ENCODE data around the gene CENPA.
A peak's percentile ranks its signal among the peaks of the same experiment; 100 is the strongest.

Gene CENPA

DNA sequence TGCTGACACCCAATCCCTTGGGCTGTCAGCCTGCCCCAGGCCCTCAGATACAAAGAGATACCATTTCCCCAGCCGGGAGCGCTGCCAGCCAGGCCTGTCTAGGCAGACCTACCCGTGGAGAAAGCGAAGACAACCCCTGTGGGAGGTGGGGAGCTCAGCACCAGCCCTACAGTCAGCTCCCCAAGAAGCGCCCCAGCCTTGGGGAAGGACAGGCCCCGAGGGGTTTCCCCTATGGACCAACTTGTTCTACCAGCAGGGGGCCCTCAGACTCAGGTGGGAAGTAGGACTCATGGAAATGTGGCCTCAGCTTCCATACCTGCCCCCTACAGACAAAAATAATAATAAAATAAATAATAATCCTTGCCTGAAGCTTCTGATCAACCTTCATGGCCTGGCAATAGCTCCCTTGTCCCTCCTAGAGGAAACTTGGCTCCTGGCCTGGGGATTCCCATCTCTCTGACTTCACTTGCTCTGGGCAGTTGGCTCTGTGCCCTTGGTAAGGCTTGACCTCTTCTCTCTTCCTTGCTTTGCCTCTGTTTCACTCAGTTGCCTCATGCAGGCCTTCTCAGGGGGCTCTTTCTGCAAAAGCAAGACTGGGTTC is 14.8 kb upstream of the CENPA start:
- TF ChIP-seq, protein P1, sequence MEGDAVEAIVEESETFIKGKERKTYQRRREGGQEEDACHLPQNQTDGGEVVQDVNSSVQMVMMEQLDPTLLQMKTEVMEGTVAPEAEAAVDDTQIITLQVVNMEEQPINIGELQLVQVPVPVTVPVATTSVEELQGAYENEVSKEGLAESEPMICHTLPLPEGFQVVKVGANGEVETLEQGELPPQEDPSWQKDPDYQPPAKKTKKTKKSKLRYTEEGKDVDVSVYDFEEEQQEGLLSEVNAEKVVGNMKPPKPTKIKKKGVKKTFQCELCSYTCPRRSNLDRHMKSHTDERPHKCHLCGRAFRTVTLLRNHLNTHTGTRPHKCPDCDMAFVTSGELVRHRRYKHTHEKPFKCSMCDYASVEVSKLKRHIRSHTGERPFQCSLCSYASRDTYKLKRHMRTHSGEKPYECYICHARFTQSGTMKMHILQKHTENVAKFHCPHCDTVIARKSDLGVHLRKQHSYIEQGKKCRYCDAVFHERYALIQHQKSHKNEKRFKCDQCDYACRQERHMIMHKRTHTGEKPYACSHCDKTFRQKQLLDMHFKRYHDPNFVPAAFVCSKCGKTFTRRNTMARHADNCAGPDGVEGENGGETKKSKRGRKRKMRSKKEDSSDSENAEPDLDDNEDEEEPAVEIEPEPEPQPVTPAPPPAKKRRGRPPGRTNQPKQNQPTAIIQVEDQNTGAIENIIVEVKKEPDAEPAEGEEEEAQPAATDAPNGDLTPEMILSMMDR (IDR thresholded peaks at IDR 0.05), result peak; percentile 76
- no peak for TF ChIP-seq ZFX (IDR thresholded peaks at IDR 0.05; ENCODE audit: borderline replicate concordance)
- peak overlapping the region; percentile 69 for H3K27ac ChIP-seq

DNA sequence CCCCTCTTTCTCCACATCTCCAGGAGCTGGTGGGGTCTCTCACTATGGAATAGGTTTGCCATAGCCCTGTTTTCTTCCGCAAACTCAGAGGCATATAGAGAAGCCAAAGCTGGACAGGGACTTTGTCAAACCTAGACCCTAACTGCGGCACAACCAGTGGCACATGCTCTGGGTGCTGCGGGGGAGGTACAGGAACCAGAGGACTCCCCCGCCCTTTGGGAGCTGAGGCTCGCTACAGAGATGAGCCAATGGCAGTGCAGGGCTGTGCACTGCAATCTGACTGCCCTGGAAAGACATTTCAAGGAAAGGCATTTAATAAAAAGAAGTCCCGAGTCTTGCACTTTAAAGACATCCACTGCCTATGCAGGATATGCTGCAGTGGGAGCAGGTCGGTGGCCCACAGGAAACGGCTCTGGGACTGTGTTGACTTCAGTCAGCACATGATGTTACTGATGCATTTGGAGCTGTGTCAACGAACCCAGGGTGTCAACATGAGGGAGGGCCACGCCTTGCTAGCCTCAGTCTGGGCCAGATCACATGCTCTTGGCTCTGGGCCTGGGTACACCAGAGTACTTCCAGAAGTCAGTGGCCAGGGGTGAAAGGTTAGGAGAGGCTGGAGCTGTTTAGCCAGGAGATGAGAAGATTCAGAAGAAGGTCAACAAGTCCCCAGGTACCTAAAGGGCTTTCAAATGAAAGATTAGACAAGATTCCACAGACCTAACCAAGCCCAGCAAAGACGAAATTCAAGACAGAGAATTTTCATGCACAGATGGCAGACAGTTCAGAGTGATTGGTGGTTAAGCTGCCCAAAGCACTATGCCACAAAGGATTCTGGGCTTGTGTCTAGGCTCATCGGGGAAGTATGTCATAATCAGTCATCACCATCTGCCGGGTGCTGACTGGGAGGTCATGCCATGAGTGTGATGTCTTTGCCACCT is 13.5 kb upstream of the CENPA start:
- peak overlapping the region; percentile 69 for H3K27ac ChIP-seq
- no peak for TF ChIP-seq ZFX (IDR thresholded peaks at IDR 0.05; ENCODE audit: borderline replicate concordance)
- TF ChIP-seq, protein P1 (IDR thresholded peaks at IDR 0.05), result no peak

DNA sequence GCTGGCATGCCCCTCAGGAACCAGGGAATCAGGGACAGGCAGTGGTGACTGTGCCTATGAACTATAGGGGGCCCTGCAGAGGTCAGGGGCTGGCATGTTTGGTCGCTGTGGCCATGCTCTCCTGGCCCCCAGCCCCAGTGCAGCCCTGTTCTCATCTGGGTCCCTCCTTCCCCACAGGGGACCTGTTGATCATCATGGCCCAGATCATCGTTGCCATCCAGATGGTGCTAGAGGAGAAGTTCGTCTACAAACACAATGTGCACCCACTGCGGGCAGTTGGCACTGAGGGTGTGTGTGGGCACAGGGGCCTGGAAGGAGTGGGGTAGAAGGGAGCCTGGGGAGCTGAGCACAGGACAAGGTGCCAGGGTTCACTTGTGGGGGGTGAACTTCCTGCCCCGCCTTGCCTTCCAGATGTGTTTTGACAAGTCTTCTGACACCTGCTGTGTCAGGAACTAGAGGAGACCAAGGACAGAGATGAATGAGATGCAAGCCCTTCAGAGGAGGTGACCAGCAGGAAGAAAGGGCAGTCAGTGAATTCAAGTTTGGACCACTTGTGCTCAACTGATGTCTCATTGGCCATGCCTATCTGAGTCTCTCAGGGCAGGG is 9.6 kb upstream of the CENPA start:
- H3K27ac ChIP-seq, result no peak overlapping the region
- TF ChIP-seq, protein P1 (IDR thresholded peaks at IDR 0.05), result no peak
- no peak for TF ChIP-seq ZFX (IDR thresholded peaks at IDR 0.05; ENCODE audit: borderline replicate concordance)

DNA sequence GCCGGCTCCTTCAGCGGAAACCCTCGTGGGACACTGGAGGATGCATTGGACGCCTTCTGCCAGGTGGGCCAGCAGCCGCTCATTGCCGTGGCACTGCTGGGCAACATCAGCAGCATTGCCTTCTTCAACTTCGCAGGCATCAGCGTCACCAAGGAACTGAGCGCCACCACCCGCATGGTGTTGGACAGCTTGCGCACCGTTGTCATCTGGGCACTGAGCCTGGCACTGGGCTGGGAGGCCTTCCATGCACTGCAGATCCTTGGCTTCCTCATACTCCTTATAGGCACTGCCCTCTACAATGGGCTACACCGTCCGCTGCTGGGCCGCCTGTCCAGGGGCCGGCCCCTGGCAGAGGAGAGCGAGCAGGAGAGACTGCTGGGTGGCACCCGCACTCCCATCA is 7.8 kb upstream of the CENPA start:
- no peak overlapping the region for H3K27ac ChIP-seq
- TF ChIP-seq, protein P1 (IDR thresholded peaks at IDR 0.05), result no peak
- no peak for TF ChIP-seq ZFX (IDR thresholded peaks at IDR 0.05; ENCODE audit: borderline replicate concordance)

DNA sequence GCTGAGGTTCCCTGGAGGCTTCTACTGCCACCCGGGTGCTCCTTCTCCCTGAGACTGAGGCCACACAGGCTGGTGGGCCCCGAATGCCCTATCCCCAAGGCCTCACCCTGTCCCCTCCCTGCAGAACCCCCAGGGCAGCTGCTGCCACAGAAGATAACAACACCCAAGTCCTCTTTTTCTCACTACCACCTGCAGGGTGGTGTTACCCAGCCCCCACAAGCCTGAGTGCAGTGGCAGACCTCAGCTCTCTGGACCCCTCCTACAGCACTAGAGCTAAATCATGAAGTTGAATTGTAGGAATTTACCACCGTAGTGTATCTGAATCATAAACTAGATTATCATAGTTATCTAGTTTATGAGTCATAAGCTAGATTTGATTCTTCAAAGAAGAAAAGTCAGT is 7.3 kb upstream of the CENPA start:
- TF ChIP-seq ZFX (IDR thresholded peaks at IDR 0.05; ENCODE audit: borderline replicate concordance), result no peak
- TF ChIP-seq, protein P1 (IDR thresholded peaks at IDR 0.05), result no peak
- H3K27ac ChIP-seq, result no peak overlapping the region

DNA sequence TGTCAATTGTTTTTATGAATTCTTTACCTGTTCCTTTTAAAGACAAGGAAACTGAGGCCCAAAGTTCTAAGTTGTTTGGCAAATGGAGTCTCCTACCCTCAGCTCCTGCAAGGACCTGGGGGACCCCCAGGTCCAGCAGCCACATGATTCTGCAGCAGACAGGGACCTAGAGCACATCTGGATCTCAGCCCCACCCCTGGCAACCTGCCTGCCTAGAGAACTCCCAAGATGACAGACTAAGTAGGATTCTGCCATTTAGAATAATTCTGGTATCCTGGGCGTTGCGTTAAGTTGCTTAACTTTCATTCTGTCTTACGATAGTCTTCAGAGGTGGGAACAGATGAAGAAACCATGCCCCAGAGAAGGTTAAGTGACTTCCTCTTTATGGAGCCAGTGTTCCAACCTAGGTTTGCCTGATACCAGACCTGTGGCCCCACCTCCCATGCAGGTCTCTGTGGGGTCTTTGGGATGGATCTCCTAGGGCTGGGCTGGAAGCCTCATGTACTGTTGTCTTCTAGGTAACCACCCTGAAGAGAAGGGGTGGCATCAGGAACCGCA is 5.6 kb upstream of the CENPA start:
- no peak for TF ChIP-seq ZFX (IDR thresholded peaks at IDR 0.05; ENCODE audit: borderline replicate concordance)
- TF ChIP-seq, protein P1 (IDR thresholded peaks at IDR 0.05), result no peak
- H3K27ac ChIP-seq, result no peak overlapping the region

Data from 22Rv1 (cell line).